ENCODE measurements around the gene STXBP5. TPM values are rescaled to one million over a fixed set of nuclear protein-coding genes. Genes with fewer than 3 reads are reported as not detected.

STXBP5 gene
- total and polyA plus RNA-seq, 9 of the 15 experiments (the other 6 are each of a cell fraction or from before 2014, with no cell fraction given), result 23.3 to 172 (median 71.5) TPM

DNA sequence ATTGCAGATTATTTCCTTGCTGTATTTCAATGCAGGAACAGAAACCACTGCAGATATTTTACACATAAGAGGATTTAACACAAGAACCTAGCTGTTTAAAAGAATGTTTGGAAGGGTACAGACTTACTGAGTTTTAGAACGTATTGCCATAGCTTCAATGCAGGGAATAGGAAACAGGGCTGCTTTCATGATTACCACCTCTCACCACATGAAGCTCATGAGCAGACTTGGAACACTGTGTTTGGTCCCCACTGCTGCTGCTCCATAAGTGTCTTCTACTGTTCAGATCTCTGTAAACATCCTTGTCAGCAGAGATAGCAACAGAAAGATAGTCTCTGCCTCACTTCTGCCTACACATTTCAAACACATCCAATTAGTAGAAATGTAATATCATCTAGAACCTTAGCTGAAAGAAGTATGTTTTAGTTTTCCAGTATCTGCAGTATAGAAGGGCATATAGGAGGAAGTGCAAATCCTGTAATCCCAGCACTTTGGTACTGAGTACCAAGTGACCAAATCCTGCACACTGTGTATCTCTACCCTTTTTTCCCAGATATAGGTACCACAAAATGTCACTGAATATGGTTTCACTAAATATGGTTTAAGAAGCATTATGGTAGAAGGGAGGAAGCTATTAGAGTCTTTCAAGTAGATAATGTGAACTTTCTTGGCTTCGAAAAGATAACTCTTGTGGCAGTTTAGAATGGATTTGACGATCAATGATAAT lies 51.9 kb downstream of the STXBP5 start (continued):
- no peak for TF ChIP-seq ZNF592 (IDR thresholded peaks at IDR 0.05)
- TF ChIP-seq SMAD2 (IDR thresholded peaks at IDR 0.05; ENCODE audit: low read depth, low read length), result no peak
- TF ChIP-seq ZKSCAN1 (IDR thresholded peaks at IDR 0.05; ENCODE audit: low read depth, low read length), result no peak
- peak; percentile 88 for TF ChIP-seq POLR2AphosphoS2 (IDR thresholded peaks at IDR 0.05; ENCODE audit: low read length)
- TF ChIP-seq, protein P1, sequence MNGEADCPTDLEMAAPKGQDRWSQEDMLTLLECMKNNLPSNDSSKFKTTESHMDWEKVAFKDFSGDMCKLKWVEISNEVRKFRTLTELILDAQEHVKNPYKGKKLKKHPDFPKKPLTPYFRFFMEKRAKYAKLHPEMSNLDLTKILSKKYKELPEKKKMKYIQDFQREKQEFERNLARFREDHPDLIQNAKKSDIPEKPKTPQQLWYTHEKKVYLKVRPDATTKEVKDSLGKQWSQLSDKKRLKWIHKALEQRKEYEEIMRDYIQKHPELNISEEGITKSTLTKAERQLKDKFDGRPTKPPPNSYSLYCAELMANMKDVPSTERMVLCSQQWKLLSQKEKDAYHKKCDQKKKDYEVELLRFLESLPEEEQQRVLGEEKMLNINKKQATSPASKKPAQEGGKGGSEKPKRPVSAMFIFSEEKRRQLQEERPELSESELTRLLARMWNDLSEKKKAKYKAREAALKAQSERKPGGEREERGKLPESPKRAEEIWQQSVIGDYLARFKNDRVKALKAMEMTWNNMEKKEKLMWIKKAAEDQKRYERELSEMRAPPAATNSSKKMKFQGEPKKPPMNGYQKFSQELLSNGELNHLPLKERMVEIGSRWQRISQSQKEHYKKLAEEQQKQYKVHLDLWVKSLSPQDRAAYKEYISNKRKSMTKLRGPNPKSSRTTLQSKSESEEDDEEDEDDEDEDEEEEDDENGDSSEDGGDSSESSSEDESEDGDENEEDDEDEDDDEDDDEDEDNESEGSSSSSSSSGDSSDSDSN (IDR thresholded peaks at IDR 0.05; ENCODE audit: borderline replicate concordance in 1 of 2, low read depth in 2 of 2, low read length in 2 of 2), result no peak
- TF ChIP-seq SMARCE1 (IDR thresholded peaks at IDR 0.05), result no peak
- TF ChIP-seq SOX6 (IDR thresholded peaks at IDR 0.05), result 0 out of 2 replicates have a peak, but pooled peaks have one; percentile 38
- peak; percentile 28; the same call in 1 of the 2 replicates for TF ChIP-seq SUPT5H (IDR thresholded peaks at IDR 0.05)
- TF ChIP-seq ILF3 (IDR thresholded peaks at IDR 0.05; ENCODE audit: borderline replicate concordance), result 0 out of 2 replicates have a peak, but pooled peaks have one; percentile 20
- TF ChIP-seq, protein P2, sequence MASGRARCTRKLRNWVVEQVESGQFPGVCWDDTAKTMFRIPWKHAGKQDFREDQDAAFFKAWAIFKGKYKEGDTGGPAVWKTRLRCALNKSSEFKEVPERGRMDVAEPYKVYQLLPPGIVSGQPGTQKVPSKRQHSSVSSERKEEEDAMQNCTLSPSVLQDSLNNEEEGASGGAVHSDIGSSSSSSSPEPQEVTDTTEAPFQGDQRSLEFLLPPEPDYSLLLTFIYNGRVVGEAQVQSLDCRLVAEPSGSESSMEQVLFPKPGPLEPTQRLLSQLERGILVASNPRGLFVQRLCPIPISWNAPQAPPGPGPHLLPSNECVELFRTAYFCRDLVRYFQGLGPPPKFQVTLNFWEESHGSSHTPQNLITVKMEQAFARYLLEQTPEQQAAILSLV (tag; IDR thresholded peaks at IDR 0.05), result no peak
- TF ChIP-seq CTBP1 (IDR thresholded peaks at IDR 0.05; ENCODE audit: borderline replicate concordance), result 0 out of 2 replicates have a peak, but pooled peaks have one; percentile 10
- no peak for TF ChIP-seq ZNF445 (CRISPR knock-in tag; IDR thresholded peaks at IDR 0.05; ENCODE audit: low read depth)
- TF ChIP-seq NEUROD1 (IDR thresholded peaks at IDR 0.05; ENCODE audit: borderline replicate concordance, low read depth, low read length, partially characterized antibody), result no peak
- no peak for TF ChIP-seq KAT7 (CRISPR knock-in tag; IDR thresholded peaks at IDR 0.05; ENCODE audit: borderline replicate concordance)
- TF ChIP-seq SRSF1 (IDR thresholded peaks at IDR 0.05; ENCODE audit: low read depth, low read length), result no peak
- TF ChIP-seq E2F5 (CRISPR knock-in tag; IDR thresholded peaks at IDR 0.05), result no peak
- no peak for TF ChIP-seq SIRT6 (IDR thresholded peaks at IDR 0.05; ENCODE audit: low read depth, low read length)

All from K562 (cell line).